HL-60/S4 treated with phorbol 12-myristate 13-acetate at 8.2 ng/mL for 4 days and 3 days (cell line): ENCODE results near the gene MPHOSPH8.
"Not testable (repeated sequence)": the region's sequence is repeated elsewhere in the genome, so short reads cannot be mapped to it uniquely, and the experiment has no call there.

Experiments used
- in situ Hi-C: fragments of 300-500 bp; cut with MboI; formaldehyde crosslinking; loops from 2 replicates; pipeline ENCODE4 v1.15.0; 2022; ENCODE audit warnings: low sequenced_read_pairs

MPHOSPH8 gene

DNA sequence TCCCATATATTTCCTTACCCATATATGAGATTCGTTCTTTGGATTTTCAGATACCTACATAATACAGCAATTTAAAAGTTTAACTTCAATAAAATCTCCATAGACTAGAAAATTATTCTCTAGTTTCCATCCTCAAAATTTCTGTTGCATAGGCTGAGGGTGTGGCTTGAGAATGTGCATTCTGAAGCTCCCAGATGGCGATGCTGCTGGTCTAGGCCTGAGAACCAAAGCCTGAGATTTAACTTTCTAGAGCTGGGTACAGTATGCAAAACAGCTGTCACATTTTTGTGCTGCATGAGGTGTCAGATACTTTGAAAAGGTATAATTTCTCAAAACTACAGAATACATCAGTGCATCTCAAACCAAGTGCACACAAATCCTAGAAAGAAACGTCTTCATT lies 42.7 kb downstream of the MPHOSPH8 start:
- in situ Hi-C loops = no loop called here

GRCh38 chr13:19680751-19681150 lies 47.3 kb downstream of the MPHOSPH8 start:
- in situ Hi-C loops = no loop called here

DNA sequence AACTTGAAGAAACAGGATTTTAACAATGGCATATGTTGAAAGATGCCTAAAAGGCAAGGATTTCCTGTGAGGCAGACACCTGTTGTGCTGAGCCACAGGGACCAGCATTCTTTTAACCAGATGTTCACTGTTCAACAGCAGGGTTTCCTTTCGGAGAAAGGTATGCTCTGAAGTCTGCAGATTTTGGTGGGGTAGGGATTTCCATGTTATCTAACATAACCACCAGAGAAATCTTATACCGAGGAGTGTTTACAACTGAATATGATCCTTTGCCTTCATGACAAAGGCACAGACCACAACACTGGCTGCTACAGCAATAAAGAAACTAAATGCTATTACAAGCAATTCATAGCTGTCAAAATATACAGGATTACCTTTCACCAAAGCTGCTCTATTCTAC lies 48.1 kb downstream of the MPHOSPH8 start:
- in situ Hi-C loops = no loop called here

DNA sequence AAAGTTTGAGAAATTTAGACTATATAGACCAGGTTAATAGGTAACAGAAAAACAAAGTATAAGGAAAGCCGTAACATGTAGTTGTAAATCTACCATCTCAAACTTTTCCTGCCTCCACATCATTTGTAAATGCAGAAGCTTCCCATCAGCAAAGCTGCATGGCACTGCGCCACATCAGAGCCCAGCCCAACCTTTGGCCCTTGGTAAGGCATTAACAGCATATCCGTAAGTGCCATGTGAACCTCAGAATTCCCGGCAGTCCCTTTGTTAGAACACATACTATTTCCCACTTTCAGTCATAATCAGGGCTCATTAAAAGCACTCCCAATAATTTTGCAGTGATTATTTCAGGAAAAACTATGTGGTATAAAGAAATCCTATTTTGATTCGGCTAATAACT lies 51.6 kb downstream of the MPHOSPH8 start:
- in situ Hi-C loops = no loop called here

DNA sequence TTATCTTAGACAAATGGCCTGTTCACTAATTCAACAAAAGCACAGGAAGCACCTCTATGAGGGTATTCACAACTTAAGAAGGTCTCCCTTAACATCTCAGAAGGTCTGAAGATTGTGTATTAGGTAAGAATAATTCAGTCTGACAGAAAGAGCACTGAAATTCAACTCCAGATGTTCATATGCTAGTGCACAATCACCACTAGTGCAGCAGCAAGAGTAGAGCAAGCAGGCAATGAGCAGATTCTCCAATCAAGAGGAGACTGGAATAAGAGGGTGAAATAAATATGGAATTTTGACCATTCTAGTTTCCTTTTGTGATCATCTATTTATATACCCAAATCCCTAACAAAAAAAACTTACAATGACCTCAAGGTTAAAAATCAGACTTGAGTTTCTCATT lies 52.0 kb downstream of the MPHOSPH8 start:
- in situ Hi-C loops = no loop called here

DNA sequence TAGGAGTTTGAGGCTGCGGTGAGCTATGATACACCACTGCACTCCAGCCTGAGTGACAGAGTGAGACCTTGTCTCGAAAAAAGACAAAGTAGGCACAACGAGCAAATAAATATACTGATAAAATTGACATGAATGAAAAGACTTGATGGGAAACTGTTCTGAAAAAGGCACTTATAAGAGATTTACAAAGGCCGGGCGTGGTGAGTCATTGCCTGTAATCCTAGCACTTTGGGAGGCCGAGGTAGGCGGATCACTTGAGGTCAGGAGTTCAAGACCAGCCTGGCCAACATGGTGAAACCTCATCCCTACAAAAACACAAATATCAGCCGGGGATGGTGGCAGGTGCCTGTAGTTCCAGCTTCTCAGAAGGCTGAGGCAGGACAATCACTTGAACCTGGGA lies 58.0 kb downstream of the MPHOSPH8 start:
- in situ Hi-C loops = not testable (repeated sequence)

GRCh38 chr13:19695428-19695827 lies 62.0 kb downstream of the MPHOSPH8 start:
- in situ Hi-C loops = no loop called here

DNA sequence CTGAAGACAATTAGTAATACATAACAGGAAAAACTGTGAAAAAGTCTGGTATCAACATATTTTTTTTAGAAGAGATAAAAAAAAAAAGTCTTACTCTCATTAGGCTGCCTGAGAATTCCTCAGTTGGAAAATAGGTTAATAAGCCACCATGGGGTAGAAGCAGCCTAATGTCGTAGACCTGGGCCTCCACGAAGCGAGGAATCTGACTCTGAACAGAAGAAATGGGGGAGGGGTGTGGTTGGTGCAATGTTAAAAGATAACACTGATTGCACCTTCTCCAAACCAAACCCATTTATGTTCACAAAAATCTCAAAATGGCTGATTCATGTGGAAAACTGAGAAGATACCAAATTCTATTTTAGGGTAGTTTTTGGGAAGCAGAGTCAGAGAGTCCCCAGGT lies 62.4 kb downstream of the MPHOSPH8 start:
- in situ Hi-C loops = no loop called here

GRCh38 chr13:19700963-19701362 lies 67.5 kb downstream of the MPHOSPH8 start:
- in situ Hi-C loops = loop anchor here (10.0 kb wide), 1 partner anchor 496 kb away; no protein-coding TSS in a partner anchor

DNA sequence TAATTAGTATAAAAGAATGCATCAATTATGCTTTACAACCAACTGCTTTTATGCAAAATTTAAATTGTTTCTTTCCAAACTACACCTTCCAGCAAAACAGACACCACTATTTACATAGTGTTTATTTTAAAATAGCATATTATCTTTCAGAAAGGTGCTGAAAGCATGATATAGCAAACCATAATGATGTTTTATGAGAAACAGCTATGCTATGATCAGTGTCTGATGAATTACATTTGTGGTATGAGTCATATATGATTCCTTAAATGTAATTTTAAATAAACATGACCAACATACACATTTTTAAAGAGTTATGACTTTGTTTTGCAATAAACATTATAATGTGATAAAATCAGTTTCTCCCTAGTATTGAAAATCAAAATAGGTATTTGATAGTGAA lies 68.2 kb downstream of the MPHOSPH8 start:
- in situ Hi-C loops = loop anchor here (10.0 kb wide), 1 partner anchor 497 kb away; no protein-coding TSS in a partner anchor

DNA sequence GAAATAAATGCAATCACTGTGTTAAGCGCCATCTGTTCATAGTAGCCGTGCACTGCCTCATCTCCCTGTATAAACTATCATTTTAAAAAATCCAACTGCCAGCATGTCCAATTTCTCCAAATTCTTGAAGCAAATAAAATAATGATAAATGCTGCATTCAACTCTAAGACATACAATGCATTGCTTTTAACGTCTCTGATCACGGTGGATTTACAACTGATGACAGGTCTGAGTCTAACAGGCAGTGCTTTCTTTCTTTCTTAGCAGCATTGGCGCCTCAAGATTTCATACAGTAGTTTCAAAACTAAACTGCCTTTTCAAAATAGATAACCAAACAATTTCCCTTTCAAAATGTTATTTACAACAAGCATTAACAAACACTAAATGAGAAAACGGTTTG lies 70.8 kb downstream of the MPHOSPH8 start:
- in situ Hi-C loops = loop anchor here (10.0 kb wide), 1 partner anchor 499 kb away; no protein-coding TSS in a partner anchor

GRCh38 chr13:19709039-19709438 lies 75.6 kb downstream of the MPHOSPH8 start:
- in situ Hi-C loops = loop anchor here (10.0 kb wide), 1 partner anchor 504 kb away; no protein-coding TSS in a partner anchor

DNA sequence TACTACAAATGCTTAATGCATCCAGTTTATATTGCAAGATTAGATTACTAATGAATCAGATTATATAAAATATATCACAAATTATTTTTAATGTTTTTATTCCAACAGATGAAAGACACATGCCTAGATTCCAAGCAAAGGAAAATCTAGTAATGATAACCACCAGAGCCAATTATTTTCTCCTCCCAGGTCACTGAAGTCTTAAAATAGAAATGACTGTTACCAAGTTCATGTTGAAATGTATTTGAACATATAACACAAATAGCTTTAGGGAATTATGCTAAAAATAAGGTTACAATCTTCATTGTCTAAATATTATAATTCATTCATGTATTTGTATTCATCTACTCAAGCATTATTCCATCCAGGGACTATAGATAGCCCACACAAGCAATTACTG lies 76.3 kb downstream of the MPHOSPH8 start:
- in situ Hi-C loops = loop anchor here (10.0 kb wide), 1 partner anchor 505 kb away; no protein-coding TSS in a partner anchor

DNA sequence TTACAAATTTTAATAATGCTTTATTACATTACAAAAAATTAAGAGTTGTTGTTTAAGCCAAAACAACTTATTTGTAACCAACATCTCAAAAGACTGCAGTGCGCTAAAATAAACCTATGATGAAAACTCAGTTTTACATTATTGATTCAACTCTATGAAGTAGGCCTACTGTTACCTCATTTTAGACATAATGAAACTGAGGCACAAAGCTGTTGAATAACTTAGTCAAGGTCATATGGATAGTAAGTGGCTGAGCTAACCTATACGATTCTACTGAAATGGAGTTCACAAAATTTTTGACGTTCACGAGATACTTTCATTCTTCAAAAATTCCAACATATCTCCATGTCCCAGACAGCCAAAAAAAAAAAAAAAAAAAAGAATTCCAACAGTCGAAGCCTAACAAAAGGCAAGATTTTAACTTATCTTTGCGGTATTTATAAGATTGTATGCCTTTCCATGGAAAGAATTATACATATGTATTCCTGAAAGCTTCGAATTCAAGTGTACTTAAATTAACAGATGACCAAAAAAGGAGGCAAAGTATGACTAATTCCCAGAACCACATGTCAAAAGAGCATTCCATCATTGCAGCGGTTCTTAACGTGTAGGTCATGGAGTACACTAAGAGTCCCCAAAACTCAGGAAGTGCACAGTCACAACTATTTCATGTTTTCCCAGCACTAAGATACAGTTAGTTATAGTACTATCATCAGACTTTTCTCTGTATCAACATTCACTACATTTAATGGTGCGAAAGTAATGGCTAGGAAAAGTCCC lies 79.9 kb downstream of the MPHOSPH8 start:
- in situ Hi-C loops = no loop called here

- in situ Hi-C loops = no loop called here
These were observed 86.6 kb downstream of the MPHOSPH8 start for GRCh38 chr13:19720039-19720438.
